Neural cell (in vitro differentiated cells): ENCODE results near the gene INPP5D. TPM values are rescaled to one million over a fixed set of nuclear protein-coding genes. Genes with fewer than 3 reads are reported as not detected.
"Not testable (repeated sequence)": the region's sequence is repeated elsewhere in the genome, so short reads cannot be mapped to it uniquely, and the experiment has no call there.

Source experiments
- H2AFZ ChIP-seq: fragments of 200-600, 300-800 bp; sonication (generic), shearing (Covaris generic); 2 replicates; pipeline ENCODE4 v1.6.0; 2014; ENCODE audit warnings: low read depth, mild to moderate bottlenecking, antibody characterized with exemption, low read length, moderate library complexity
- H3F3A ChIP-seq: fragments of 200-600 bp; shearing (Covaris generic); 2 replicates; pipeline ENCODE4 v1.6.1; 2016; ENCODE audit warnings: mild to moderate bottlenecking, moderate library complexity, mixed read lengths, antibody characterized with exemption, low read length; ENCODE audit not compliant: insufficient read depth, poor library complexity, severe bottlenecking
- H3K27ac ChIP-seq: fragments of 200-600, 300-800 bp; sonication (generic), shearing (Covaris generic); 2 replicates; pipeline ENCODE4 v1.5.1; 2014; ENCODE audit warnings: mild to moderate bottlenecking, low read length, moderate library complexity
- H3K27me3 ChIP-seq: fragments of 300-800, 200-600 bp; sonication (generic), shearing (Covaris generic); 2 replicates; pipeline ENCODE4 v1.6.0; 2014; ENCODE audit warnings: mild to moderate bottlenecking, low read depth, low read length, moderate library complexity; ENCODE audit not compliant: insufficient read depth
- H3K36me3 ChIP-seq: fragments of 300-800, 200-600 bp; sonication (generic), shearing (Covaris generic); 2 replicates; pipeline ENCODE4 v1.5.1; 2014; ENCODE audit warnings: mild to moderate bottlenecking, antibody characterized with exemption, low read length, moderate library complexity; ENCODE audit not compliant: insufficient read depth
- H3K4me2 ChIP-seq: fragments of 300-800, 200-600 bp; sonication (generic), shearing (Covaris generic); 2 replicates; pipeline ENCODE4 v1.6.0; 2014; ENCODE audit warnings: mild to moderate bottlenecking, low read length
- H3K4me3 ChIP-seq: fragments of 300-800, 200-600 bp; sonication (generic), shearing (Covaris generic); 2 replicates; pipeline ENCODE4 v1.5.1; 2014; ENCODE audit warnings: mild to moderate bottlenecking, low read length, moderate library complexity
- H3K79me2 ChIP-seq: fragments of 200-600 bp; shearing (Covaris generic); replicated peaks from 2 replicates; pipeline ENCODE4 v1.6.0; 2014; ENCODE audit warnings: mild to moderate bottlenecking, low read length, moderate library complexity; ENCODE audit not compliant: insufficient read depth
- H3K9ac ChIP-seq: fragments of 300-800, 200-600 bp; sonication (generic), shearing (Covaris generic); 2 replicates; pipeline ENCODE4 v1.6.1; 2016; ENCODE audit warnings: mild to moderate bottlenecking, low read length, mixed read lengths
- H3K9me2 ChIP-seq: fragments of 200-600 bp; shearing (Covaris generic); 2 replicates; pipeline ENCODE4 v1.6.1; 2016; ENCODE audit warnings: mild to moderate bottlenecking, low read length, mixed read lengths; ENCODE audit not compliant: insufficient read depth
- H3K9me3 ChIP-seq: fragments of 200-600, 300-800 bp; sonication (generic), shearing (Covaris generic); 2 replicates; pipeline ENCODE4 v1.6.1; 2016; ENCODE audit warnings: mild to moderate bottlenecking, mixed run types, low read length, moderate library complexity, mixed read lengths
- H4K20me1 ChIP-seq: fragments of 200-600 bp; shearing (Covaris generic); 2 replicates; pipeline ENCODE4 v1.6.1; 2016; ENCODE audit warnings: mild to moderate bottlenecking, mixed run types; ENCODE audit not compliant: insufficient read depth
- EP300 ChIP-seq: fragments of 450-650 bp; conservative IDR thresholded peaks from 2 replicates; pipeline ENCODE4 v1.6.1; 2014; ENCODE audit warnings: antibody characterized with exemption, mild to moderate bottlenecking, moderate library complexity; ENCODE audit not compliant: poor library complexity, severe bottlenecking
- EZH2 ChIP-seq: fragments of 200-600, 300-800 bp; shearing (Covaris generic), sonication (generic); IDR thresholded peaks from 2 replicates; pipeline ENCODE4 v1.6.1; 2014; ENCODE audit warnings: antibody characterized with exemption, low read length, borderline replicate concordance, mild to moderate bottlenecking; ENCODE audit not compliant: insufficient read depth, poor library complexity, severe bottlenecking
- MXI1 ChIP-seq: fragments of 450-650 bp; conservative IDR thresholded peaks from 2 replicates; pipeline ENCODE4 v1.6.1; 2014; ENCODE audit warnings: antibody characterized with exemption, mild to moderate bottlenecking; ENCODE audit not compliant: poor library complexity, severe bottlenecking
- POLR2AphosphoS5 ChIP-seq: IDR thresholded peaks from 2 replicates; pipeline ENCODE4 v1.6.1; 2012
- RAD21 ChIP-seq: fragments of 450-650 bp; conservative IDR thresholded peaks from 2 replicates; pipeline ENCODE4 v1.6.1; 2014; ENCODE audit warnings: antibody characterized with exemption, mild to moderate bottlenecking, moderate library complexity
- SMC3 ChIP-seq: fragments of 450-650 bp; conservative IDR thresholded peaks from 2 replicates; pipeline ENCODE4 v1.6.1; 2014; ENCODE audit warnings: antibody characterized with exemption, mild to moderate bottlenecking, moderate library complexity; ENCODE audit not compliant: poor library complexity
- TAF1 ChIP-seq: IDR thresholded peaks from 2 replicates; pipeline ENCODE4 v1.6.1; 2012; ENCODE audit warnings: low read depth
- polyA plus RNA-seq: library from polyadenylated mRNA; depleted of rRNA; stranded (reverse); fragments of >200 nt; gene quantifications from 2 replicates; pipeline ENCODE4 v1.2.3, GENCODE V29; 2014
- TF ChIP-seq, protein P1 (sequence below): fragments of 450-650 bp; IDR thresholded peaks from 2 replicates; pipeline ENCODE4 v1.5.1; 2014; ENCODE audit warnings: antibody characterized with exemption, mild to moderate bottlenecking, moderate library complexity; ENCODE audit not compliant: poor library complexity, severe bottlenecking
- TF ChIP-seq, protein P2 (sequence below): IDR thresholded peaks from 2 replicates; pipeline ENCODE4 v1.6.1; 2012; ENCODE audit warnings: borderline replicate concordance

INPP5D gene
- polyA plus RNA-seq, 1 donor from 2014 or later, result not detected

DNA sequence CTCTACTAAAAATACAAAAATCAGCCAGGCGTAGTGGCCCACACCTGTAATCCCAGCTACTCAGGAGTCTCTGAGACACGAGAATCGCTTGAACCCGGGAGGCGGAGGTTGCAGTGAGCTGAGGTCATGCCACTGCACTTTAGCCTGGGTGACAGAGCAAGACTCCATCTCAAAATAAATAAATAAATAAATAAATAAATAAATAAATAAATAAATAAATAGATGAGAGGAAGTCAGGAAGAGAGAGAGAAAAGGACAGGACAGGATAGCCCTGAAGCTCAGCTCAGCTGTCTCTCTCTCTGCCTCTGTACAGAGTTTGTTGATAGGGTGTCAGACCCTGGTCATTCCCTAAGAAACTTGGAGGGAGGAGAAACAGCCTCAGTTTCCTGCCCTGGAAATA, 140.6 kb downstream of the INPP5D start:
- not testable (repeated sequence) for H3K4me3 ChIP-seq, H3K27me3 ChIP-seq, H3K79me2 ChIP-seq, H3K36me3 ChIP-seq, H2AFZ ChIP-seq, H4K20me1 ChIP-seq, H3F3A ChIP-seq, H3K27ac ChIP-seq, H3K9me3 ChIP-seq, H3K9ac ChIP-seq, H3K9me2 ChIP-seq, H3K4me2 ChIP-seq

DNA sequence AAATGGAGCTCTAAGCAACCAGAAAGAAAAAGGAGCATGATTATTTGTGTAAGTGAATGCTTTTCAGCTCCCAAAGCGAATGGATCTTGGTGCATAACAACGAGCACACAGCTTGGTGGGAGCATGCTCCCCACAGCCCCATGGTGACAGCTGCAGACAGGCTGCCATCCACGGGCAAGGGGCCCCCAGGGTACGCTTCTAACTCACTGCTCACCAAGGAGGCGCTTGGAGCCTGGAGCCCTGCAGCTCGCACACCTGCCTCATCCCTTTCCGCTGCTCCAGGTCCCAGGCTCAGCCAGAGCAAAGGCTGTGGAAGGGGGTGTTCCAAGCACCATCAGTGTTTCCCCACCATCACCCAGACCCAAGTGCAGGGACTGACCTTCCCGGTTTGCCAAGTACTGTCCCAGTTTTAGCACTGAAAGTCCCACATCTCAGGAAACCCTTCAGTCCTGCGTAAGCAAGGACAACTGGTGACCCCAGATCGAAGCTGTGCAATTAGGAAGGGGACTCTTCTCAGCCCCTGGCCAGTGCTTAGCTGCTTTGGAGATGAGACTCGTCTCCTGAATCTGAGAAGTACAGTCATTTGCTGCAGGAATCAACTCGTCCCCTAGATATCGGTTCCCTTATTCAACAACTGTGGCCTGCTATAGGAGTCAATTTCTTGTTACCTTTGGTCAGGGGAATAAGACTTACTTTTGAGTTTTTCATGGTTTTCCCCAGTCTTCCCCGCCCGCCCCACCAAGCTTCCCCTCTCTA, 141.3 kb downstream of the INPP5D start:
- H3K27ac ChIP-seq, result no peak overlapping the region
- no peaks in the 10 kb centered on the region for H4K20me1 ChIP-seq
- H3K9me2 ChIP-seq, result no peaks in the 10 kb centered on the region
- TF ChIP-seq TAF1 (no peak), RAD21 (no peak), POLR2AphosphoS5 (no peak), MXI1 (no peak), SMC3 (no peak), EZH2 (no peak), EP300 (no peak)
- TF ChIP-seq, protein P1, sequence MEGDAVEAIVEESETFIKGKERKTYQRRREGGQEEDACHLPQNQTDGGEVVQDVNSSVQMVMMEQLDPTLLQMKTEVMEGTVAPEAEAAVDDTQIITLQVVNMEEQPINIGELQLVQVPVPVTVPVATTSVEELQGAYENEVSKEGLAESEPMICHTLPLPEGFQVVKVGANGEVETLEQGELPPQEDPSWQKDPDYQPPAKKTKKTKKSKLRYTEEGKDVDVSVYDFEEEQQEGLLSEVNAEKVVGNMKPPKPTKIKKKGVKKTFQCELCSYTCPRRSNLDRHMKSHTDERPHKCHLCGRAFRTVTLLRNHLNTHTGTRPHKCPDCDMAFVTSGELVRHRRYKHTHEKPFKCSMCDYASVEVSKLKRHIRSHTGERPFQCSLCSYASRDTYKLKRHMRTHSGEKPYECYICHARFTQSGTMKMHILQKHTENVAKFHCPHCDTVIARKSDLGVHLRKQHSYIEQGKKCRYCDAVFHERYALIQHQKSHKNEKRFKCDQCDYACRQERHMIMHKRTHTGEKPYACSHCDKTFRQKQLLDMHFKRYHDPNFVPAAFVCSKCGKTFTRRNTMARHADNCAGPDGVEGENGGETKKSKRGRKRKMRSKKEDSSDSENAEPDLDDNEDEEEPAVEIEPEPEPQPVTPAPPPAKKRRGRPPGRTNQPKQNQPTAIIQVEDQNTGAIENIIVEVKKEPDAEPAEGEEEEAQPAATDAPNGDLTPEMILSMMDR, result no peak
- TF ChIP-seq, protein P2, sequence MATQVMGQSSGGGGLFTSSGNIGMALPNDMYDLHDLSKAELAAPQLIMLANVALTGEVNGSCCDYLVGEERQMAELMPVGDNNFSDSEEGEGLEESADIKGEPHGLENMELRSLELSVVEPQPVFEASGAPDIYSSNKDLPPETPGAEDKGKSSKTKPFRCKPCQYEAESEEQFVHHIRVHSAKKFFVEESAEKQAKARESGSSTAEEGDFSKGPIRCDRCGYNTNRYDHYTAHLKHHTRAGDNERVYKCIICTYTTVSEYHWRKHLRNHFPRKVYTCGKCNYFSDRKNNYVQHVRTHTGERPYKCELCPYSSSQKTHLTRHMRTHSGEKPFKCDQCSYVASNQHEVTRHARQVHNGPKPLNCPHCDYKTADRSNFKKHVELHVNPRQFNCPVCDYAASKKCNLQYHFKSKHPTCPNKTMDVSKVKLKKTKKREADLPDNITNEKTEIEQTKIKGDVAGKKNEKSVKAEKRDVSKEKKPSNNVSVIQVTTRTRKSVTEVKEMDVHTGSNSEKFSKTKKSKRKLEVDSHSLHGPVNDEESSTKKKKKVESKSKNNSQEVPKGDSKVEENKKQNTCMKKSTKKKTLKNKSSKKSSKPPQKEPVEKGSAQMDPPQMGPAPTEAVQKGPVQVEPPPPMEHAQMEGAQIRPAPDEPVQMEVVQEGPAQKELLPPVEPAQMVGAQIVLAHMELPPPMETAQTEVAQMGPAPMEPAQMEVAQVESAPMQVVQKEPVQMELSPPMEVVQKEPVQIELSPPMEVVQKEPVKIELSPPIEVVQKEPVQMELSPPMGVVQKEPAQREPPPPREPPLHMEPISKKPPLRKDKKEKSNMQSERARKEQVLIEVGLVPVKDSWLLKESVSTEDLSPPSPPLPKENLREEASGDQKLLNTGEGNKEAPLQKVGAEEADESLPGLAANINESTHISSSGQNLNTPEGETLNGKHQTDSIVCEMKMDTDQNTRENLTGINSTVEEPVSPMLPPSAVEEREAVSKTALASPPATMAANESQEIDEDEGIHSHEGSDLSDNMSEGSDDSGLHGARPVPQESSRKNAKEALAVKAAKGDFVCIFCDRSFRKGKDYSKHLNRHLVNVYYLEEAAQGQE, result no peak
- H3K79me2 ChIP-seq, result no peaks in the 10 kb centered on the region
- H3K9me3 ChIP-seq, result peaks cover 5% of the 10 kb centered on the region
- no peaks in the 10 kb centered on the region for H3F3A ChIP-seq
- H3K36me3 ChIP-seq, result no peaks in the 10 kb centered on the region
- no peak overlapping the region for H3K4me3 ChIP-seq
- H3K27me3 ChIP-seq, result no peaks in the 10 kb centered on the region
- H3K9ac ChIP-seq, result no peak overlapping the region
- H3K4me2 ChIP-seq, result no peak overlapping the region
- H2AFZ ChIP-seq, result no peak overlapping the region

DNA sequence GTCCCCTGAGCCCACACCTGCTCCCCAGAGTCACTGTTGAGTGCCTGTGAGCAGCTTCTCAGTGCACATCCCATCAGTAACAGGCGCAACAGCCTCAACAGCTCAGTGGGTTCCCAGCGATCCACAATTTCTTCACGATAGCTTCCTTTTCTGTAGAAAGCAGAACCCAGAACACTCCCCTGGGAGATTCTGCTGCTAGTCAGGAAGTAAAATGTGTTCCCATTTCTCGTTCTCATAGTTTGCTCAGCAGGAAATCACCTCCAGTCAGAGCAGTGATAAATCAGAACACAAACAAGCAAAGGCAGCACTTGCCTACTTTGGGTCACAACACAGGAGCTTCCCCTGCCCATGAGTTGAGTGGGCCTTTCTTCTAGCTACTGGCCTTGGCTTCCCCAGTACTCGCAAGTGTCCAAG, 142.4 kb downstream of the INPP5D start:
- no peak overlapping the region for H2AFZ ChIP-seq
- H4K20me1 ChIP-seq, result no peaks in the 10 kb centered on the region
- no peaks in the 10 kb centered on the region for H3K36me3 ChIP-seq
- TF ChIP-seq POLR2AphosphoS5 (no peak), RAD21 (no peak), EP300 (no peak), MXI1 (no peak), EZH2 (no peak), TAF1 (no peak), SMC3 (no peak)
- TF ChIP-seq, protein P2, result no peak
- TF ChIP-seq, protein P1, result no peak
- no peaks in the 10 kb centered on the region for H3K27me3 ChIP-seq
- no peak overlapping the region for H3K27ac ChIP-seq
- H3K79me2 ChIP-seq, result no peaks in the 10 kb centered on the region
- H3F3A ChIP-seq, result no peaks in the 10 kb centered on the region
- H3K4me2 ChIP-seq, result no peak overlapping the region
- H3K9me2 ChIP-seq, result no peaks in the 10 kb centered on the region
- no peak overlapping the region for H3K4me3 ChIP-seq
- no peak overlapping the region for H3K9ac ChIP-seq
- peaks cover 5% of the 10 kb centered on the region for H3K9me3 ChIP-seq
